Upper lobe of left lung (tissue), 4 donors: ENCODE measurements around the gene ZNF492.

Source experiments
- POLR2A ChIP-seq, 4 donors: fragments of 450-650 bp; IDR thresholded peaks; one replicate each; pipeline ENCODE4 v1.5.1; 2016 to 2017; ENCODE audit warnings: antibody characterized with exemption in 4 of 4, mild to moderate bottlenecking in 2 of 4
- POLR2AphosphoS5 ChIP-seq, 2 donors: sonication (generic); formaldehyde crosslinking; IDR thresholded peaks; one replicate each; pipeline ENCODE4 v1.5.1; 2017; ENCODE audit warnings: antibody characterized with exemption in 2 of 2
- TF ChIP-seq, protein P1 (sequence below), 6 experiments: fragments of 450-650 bp in 4 of 6; fragments of 200-600 bp in 2 of 6; sonication (generic) in 2 of 6; IDR thresholded peaks; one replicate each; pipeline ENCODE4 v1.5.1; 2016 to 2019; ENCODE audit warnings: antibody characterized with exemption in 6 of 6

DNA sequence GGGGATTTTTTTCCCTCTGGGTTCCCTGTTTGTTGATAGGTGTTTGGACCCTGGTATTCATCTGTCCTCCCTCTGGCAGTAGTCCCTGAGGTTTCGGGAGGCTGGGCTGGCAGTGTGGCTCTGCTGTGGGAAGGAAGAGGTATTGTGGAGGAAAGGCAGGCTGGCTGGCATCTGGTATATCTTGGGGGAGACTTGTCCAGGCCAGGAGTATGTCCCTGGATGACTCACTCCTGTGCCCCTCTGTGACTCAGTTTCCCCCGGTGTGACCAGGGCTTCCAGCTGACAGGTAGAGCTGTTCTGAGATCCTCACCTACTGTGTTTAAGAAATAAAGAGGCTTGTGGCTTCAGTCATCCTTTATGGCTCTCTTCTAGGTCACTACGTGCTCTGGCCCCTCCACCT, 14.2 kb upstream of the ZNF492 start:
- TF ChIP-seq, protein P1, sequence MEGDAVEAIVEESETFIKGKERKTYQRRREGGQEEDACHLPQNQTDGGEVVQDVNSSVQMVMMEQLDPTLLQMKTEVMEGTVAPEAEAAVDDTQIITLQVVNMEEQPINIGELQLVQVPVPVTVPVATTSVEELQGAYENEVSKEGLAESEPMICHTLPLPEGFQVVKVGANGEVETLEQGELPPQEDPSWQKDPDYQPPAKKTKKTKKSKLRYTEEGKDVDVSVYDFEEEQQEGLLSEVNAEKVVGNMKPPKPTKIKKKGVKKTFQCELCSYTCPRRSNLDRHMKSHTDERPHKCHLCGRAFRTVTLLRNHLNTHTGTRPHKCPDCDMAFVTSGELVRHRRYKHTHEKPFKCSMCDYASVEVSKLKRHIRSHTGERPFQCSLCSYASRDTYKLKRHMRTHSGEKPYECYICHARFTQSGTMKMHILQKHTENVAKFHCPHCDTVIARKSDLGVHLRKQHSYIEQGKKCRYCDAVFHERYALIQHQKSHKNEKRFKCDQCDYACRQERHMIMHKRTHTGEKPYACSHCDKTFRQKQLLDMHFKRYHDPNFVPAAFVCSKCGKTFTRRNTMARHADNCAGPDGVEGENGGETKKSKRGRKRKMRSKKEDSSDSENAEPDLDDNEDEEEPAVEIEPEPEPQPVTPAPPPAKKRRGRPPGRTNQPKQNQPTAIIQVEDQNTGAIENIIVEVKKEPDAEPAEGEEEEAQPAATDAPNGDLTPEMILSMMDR (IDR thresholded peaks at IDR 0.05), result no peak
- TF ChIP-seq POLR2AphosphoS5 (IDR thresholded peaks at IDR 0.05) (no peak), POLR2A (IDR thresholded peaks at IDR 0.05) (no peak)
